ENCODE measurements around the gene PSMA3. TPM values are rescaled to one million over a fixed set of nuclear protein-coding genes. Genes with fewer than 3 reads are reported as not detected.

Gene PSMA3
- total and polyA plus RNA-seq, 9 of the 15 experiments (the other 6 are each of a cell fraction or from before 2014, with no cell fraction given): 129 to 786 (median 319) TPM

- no peak for TF ChIP-seq CREB3 (tag; conservative IDR thresholded peaks at IDR 0.05; ENCODE audit: low read depth)
- TF ChIP-seq GATA2 (CRISPR knock-in tag; IDR thresholded peaks at IDR 0.05): no peak
- TF ChIP-seq TGIF2 (CRISPR knock-in tag; IDR thresholded peaks at IDR 0.05): no peak
- TF ChIP-seq GTF2E2 (tag; IDR thresholded peaks at IDR 0.05): 0 out of 2 replicates have a peak, but pooled peaks have one; percentile 63
- no peak for TF ChIP-seq KLF1 (tag; IDR thresholded peaks at IDR 0.05)
- TF ChIP-seq POLR2A (conservative IDR thresholded peaks at IDR 0.05): no peak
- TF ChIP-seq SETDB1 (IDR thresholded peaks at IDR 0.05; ENCODE audit: low read length): no peak
- no peak for TF ChIP-seq MCM3 (IDR thresholded peaks at IDR 0.05)
- TF ChIP-seq ETS1 (conservative IDR thresholded peaks at IDR 0.05; ENCODE audit: control insufficient read depth, low read depth, low read length): peak; percentile 64; the same call in 1 of the 2 replicates
- no peak for TF ChIP-seq NR4A1 (CRISPR knock-in tag; IDR thresholded peaks at IDR 0.05)
- TF ChIP-seq NR4A1 (tag; IDR thresholded peaks at IDR 0.05): no peak
- TF ChIP-seq ZNF175 (CRISPR knock-in tag; IDR thresholded peaks at IDR 0.05; ENCODE audit: low read depth): no peak
- no peak for TF ChIP-seq ZNF696 (CRISPR knock-in tag; conservative IDR thresholded peaks at IDR 0.05)
- peak; percentile 17; the same call in 1 of the 2 replicates for TF ChIP-seq DPF2 (IDR thresholded peaks at IDR 0.05)
- no peak for TF ChIP-seq HMG20A (CRISPR knock-in tag; conservative IDR thresholded peaks at IDR 0.05)
- peak; percentile 25; the same call in 1 of the 2 replicates for TF ChIP-seq NFRKB (IDR thresholded peaks at IDR 0.05; ENCODE audit: low read depth)
- TF ChIP-seq ZNF589 (CRISPR knock-in tag; IDR thresholded peaks at IDR 0.05; ENCODE audit: low read depth): no peak
- TF ChIP-seq CBFA2T2 (conservative IDR thresholded peaks at IDR 0.05): no peak
- no peak for TF ChIP-seq SRF (CRISPR knock-in tag; IDR thresholded peaks at IDR 0.05)
- TF ChIP-seq NCOA6 (IDR thresholded peaks at IDR 0.05): no peak
- peak in 1 of 2 experiments; percentile 27; a peak in 1 of 4 replicates for TF ChIP-seq RCOR1 (IDR thresholded peaks at IDR 0.05; ENCODE audit: borderline replicate concordance in 1 of 2, low read depth in 2 of 2, low read length in 2 of 2)
- no peak for TF ChIP-seq ZNF76 (CRISPR knock-in tag; IDR thresholded peaks at IDR 0.05; ENCODE audit: borderline replicate concordance)
- TF ChIP-seq SPI1 (IDR thresholded peaks at IDR 0.05; ENCODE audit: borderline replicate concordance, low read depth, low read length): no peak
- TF ChIP-seq KDM1A (IDR thresholded peaks at IDR 0.05): no peak
- no peak for TF ChIP-seq SAFB (IDR thresholded peaks at IDR 0.05; ENCODE audit: borderline replicate concordance, low read depth, low read length)
- TF ChIP-seq ZNF253 (CRISPR knock-in tag; conservative IDR thresholded peaks at IDR 0.05): no peak
- no peak for TF ChIP-seq SMAD4 (CRISPR knock-in tag; conservative IDR thresholded peaks at IDR 0.05)
- TF ChIP-seq ZNF3 (CRISPR knock-in tag; IDR thresholded peaks at IDR 0.05): no peak
These were observed 5.1 kb upstream of the PSMA3 start (continued) for GRCh38 chr14:58239244-58240195.

Measured in K562 (cell line).